NCI-H2171 (cell line): ENCODE measurements around the gene SLC12A3.
"Not testable (repeated sequence)": the region's sequence is repeated elsewhere in the genome, so short reads cannot be mapped to it uniquely, and the experiment has no call there.

Experiments used
- DNase-seq: peaks from one replicate; lab custom pipeline; 2025; lab: John Stamatoyannopoulos, UW

SLC12A3 gene

GRCh38 chr16:56869513-56870275 lies 4.7 kb downstream of the SLC12A3 start:
- no peak for DNase-seq

GRCh38 chr16:56870276-56870888 lies 5.4 kb downstream of the SLC12A3 start:
- no peak for DNase-seq

- no peak for DNase-seq
These were observed 6.2 kb downstream of the SLC12A3 start for GRCh38 chr16:56871172-56871593.

- DNase-seq: no peak
These were observed 7.9 kb downstream of the SLC12A3 start for GRCh38 chr16:56872863-56873391.

- DNase-seq: no peak
These were observed 9.8 kb downstream of the SLC12A3 start for GRCh38 chr16:56874800-56875199.

- DNase-seq: no peak
These were observed 11.0 kb downstream of the SLC12A3 start for GRCh38 chr16:56876048-56876447.

GRCh38 chr16:56877486-56878182 lies 12.6 kb downstream of the SLC12A3 start:
- DNase-seq: no peak

- DNase-seq: no peak
These were observed 13.4 kb downstream of the SLC12A3 start for GRCh38 chr16:56878282-56878854.

GRCh38 chr16:56879276-56879675 lies 14.3 kb downstream of the SLC12A3 start:
- no peak for DNase-seq

- no peak for DNase-seq
These were observed 15.2 kb downstream of the SLC12A3 start for GRCh38 chr16:56880176-56880575.

- no peak for DNase-seq
These were observed 15.7 kb downstream of the SLC12A3 start for GRCh38 chr16:56880685-56881084.

GRCh38 chr16:56882077-56882800 lies 17.2 kb downstream of the SLC12A3 start:
- no peak for DNase-seq

GRCh38 chr16:56883586-56883985 lies 18.6 kb downstream of the SLC12A3 start:
- DNase-seq: no peak

GRCh38 chr16:56884026-56884582 lies 19.1 kb downstream of the SLC12A3 start:
- DNase-seq: no peak

GRCh38 chr16:56884929-56885328 lies 19.9 kb downstream of the SLC12A3 start:
- DNase-seq: not testable (repeated sequence)

- DNase-seq: no peak
These were observed 20.6 kb downstream of the SLC12A3 start for GRCh38 chr16:56885446-56886162.

GRCh38 chr16:56886296-56886695 lies 21.3 kb downstream of the SLC12A3 start:
- DNase-seq: no peak

- no peak for DNase-seq
These were observed 21.8 kb downstream of the SLC12A3 start for GRCh38 chr16:56886826-56887225.

GRCh38 chr16:56888806-56889205 lies 23.8 kb downstream of the SLC12A3 start:
- DNase-seq: no peak

- DNase-seq: no peak
These were observed 24.2 kb downstream of the SLC12A3 start for GRCh38 chr16:56889206-56889605.

GRCh38 chr16:56891685-56892084 lies 26.7 kb downstream of the SLC12A3 start:
- no peak for DNase-seq
